Breast epithelium (tissue), 4 donors: Measurements from ENCODE around the gene EARS2. TPM values are rescaled to one million over a fixed set of nuclear protein-coding genes. Genes with fewer than 3 reads are reported as not detected.

Experiments used
- DNase-seq, 2 donors: peaks; one replicate each; pipeline ENCODE4 v3.0.0-alpha.2; 2019; ENCODE audit warnings: low spot score in 2 of 2
- H3K27ac ChIP-seq, 2 donors: fragments of 200-600 bp; sonication (generic) in 1 of 2; one replicate each; pipeline ENCODE4 v1.5.1; 2016 to 2019; ENCODE audit warnings: mild to moderate bottlenecking in 1 of 2
- H3K27me3 ChIP-seq, 2 donors: fragments of 200-600 bp; sonication (generic) in 1 of 2; one replicate each; pipeline versions ENCODE4 v1.5.1 to v1.6.0; 2017 to 2019; ENCODE audit warnings: control low read depth in 1 of 2, mild to moderate bottlenecking in 1 of 2
- H3K36me3 ChIP-seq: fragments of 200-600 bp; one replicate; pipeline ENCODE4 v1.5.1; 2019
- H3K4me1 ChIP-seq, 2 donors: fragments of 200-600 bp; sonication (generic); one replicate each; pipeline ENCODE4 v1.5.1; 2016 to 2019; ENCODE audit warnings: control low read depth in 1 of 2
- H3K4me3 ChIP-seq, 3 donors: fragments of 200-600 bp; sonication (generic); 1 replicate in 2 of 3; 2 replicates in 1 of 3; pipeline ENCODE4 v1.5.1; 2016 to 2019; ENCODE audit warnings: mild to moderate bottlenecking in 3 of 3, moderate library complexity in 2 of 3
- H3K9me3 ChIP-seq, 2 donors: fragments of 200-600 bp; sonication (generic) in 1 of 2; one replicate each; pipeline ENCODE4 v1.5.1; 2016 to 2019; ENCODE audit warnings: control low read depth in 1 of 2
- CTCF ChIP-seq, 3 donors: fragments of 450-650 bp; IDR thresholded peaks; one replicate each; pipeline ENCODE4 v1.5.1; 2016 to 2017; ENCODE audit warnings: antibody characterized with exemption in 3 of 3, mild to moderate bottlenecking in 3 of 3, moderate library complexity in 3 of 3
- POLR2A ChIP-seq: fragments of 450-650 bp; IDR thresholded peaks from one replicate; pipeline ENCODE4 v1.6.1; 2016; ENCODE audit warnings: antibody characterized with exemption, mild to moderate bottlenecking, moderate library complexity
- POLR2AphosphoS5 ChIP-seq, 3 donors: sonication (generic); formaldehyde crosslinking; IDR thresholded peaks; one replicate each; pipeline ENCODE4 v1.6.1; 2017; ENCODE audit warnings: antibody characterized with exemption in 3 of 3
- intact Hi-C: fragments of 100-400 bp; cut with DNase I; formaldehyde crosslinking; loops from one replicate; pipeline ENCODE4 v1.15.1; 2023; ENCODE audit warnings: low total_unique reads
- total RNA-seq, 3 donors: library from RNA; depleted of rRNA; stranded (reverse); fragments of >200 nt; gene quantifications; one replicate each; pipeline ENCODE4 v1.1.0, GENCODE V29; 2016

EARS2 gene
- total RNA-seq, 3 donors from 2014 or later: 22.4 to 25.9 (median 25.0) TPM

- intact Hi-C loops: no loop called here
- no peak for DNase-seq
- no peaks in the 10 kb centered on the region for H3K4me1 ChIP-seq
- no peaks in the 10 kb centered on the region for H3K9me3 ChIP-seq
- TF ChIP-seq CTCF (IDR thresholded peaks at IDR 0.05) (no peak), POLR2A (no peak), POLR2AphosphoS5 (IDR thresholded peaks at IDR 0.05) (no peak)
- no peak overlapping the region for H3K27ac ChIP-seq
- H3K27me3 ChIP-seq: no peaks in the 10 kb centered on the region
- peaks cover 11% of the 10 kb centered on the region for H3K36me3 ChIP-seq
- H3K4me3 ChIP-seq: no peak overlapping the region
Measured at GRCh38 chr16:23480257-23480656, 76.9 kb downstream of the EARS2 start.

GRCh38 chr16:23479138-23479537 lies 78.0 kb downstream of the EARS2 start:
- Histone ChIP-seq H3K9me3 (no peaks in the 10 kb centered on the region), H3K4me1 (no peaks in the 10 kb centered on the region), H3K4me3 (no peak overlapping the region), H3K27ac (no peak overlapping the region), H3K36me3 (peaks cover 11% of the 10 kb centered on the region), H3K27me3 (no peaks in the 10 kb centered on the region)
- intact Hi-C loops: no loop called here
- DNase-seq: no peak
- TF ChIP-seq CTCF (IDR thresholded peaks at IDR 0.05) (no peak), POLR2AphosphoS5 (IDR thresholded peaks at IDR 0.05) (no peak), POLR2A (no peak)

GRCh38 chr16:23478566-23478965 lies 78.6 kb downstream of the EARS2 start:
- intact Hi-C loops: no loop called here
- no peak overlapping the region for H3K27ac ChIP-seq
- no peaks in the 10 kb centered on the region for H3K4me1 ChIP-seq
- TF ChIP-seq POLR2A (no peak), POLR2AphosphoS5 (IDR thresholded peaks at IDR 0.05) (no peak), CTCF (IDR thresholded peaks at IDR 0.05) (no peak)
- peaks cover 11% of the 10 kb centered on the region for H3K36me3 ChIP-seq
- DNase-seq: no peak
- no peaks in the 10 kb centered on the region for H3K27me3 ChIP-seq
- no peaks in the 10 kb centered on the region for H3K9me3 ChIP-seq
- H3K4me3 ChIP-seq: no peak overlapping the region

- Histone ChIP-seq H3K4me1 (no peaks in the 10 kb centered on the region), H3K27ac (no peak overlapping the region), H3K36me3 (peaks cover 11% of the 10 kb centered on the region), H3K4me3 (no peak overlapping the region), H3K9me3 (no peaks in the 10 kb centered on the region), H3K27me3 (no peaks in the 10 kb centered on the region)
- no peak for DNase-seq
- no peak for TF ChIP-seq POLR2AphosphoS5 (IDR thresholded peaks at IDR 0.05)
- TF ChIP-seq POLR2A: no peak
- TF ChIP-seq CTCF (IDR thresholded peaks at IDR 0.05): no peak
- intact Hi-C loops: no loop called here
Measured at GRCh38 chr16:23476289-23476688, 80.9 kb downstream of the EARS2 start.

Other genes with a start within 250 kb of the EARS2 start
- 10 to 100 TPM; 12.8 to 31.6 (median 29.2) TPM for gene COG7, start 104.2 kb downstream of the EARS2 start, total RNA-seq
- 10 to 100 TPM; 42.9 to 72.0 (median 61.9) TPM for gene GGA2, start 46.9 kb downstream of the EARS2 start, total RNA-seq
- 10 to 100 TPM; 59.0 to 90.6 (median 65.2) TPM for gene UBFD1, start 377 bp upstream of the EARS2 start, total RNA-seq
- gene NDUFAB1, start 39.0 kb upstream of the EARS2 start, total RNA-seq: 10 to 100 TPM; 59.4 to 75.1 (median 64.6) TPM
- gene PALB2, start 84.0 kb upstream of the EARS2 start, total RNA-seq: 10 to 100 TPM; 10.4 to 18.6 (median 10.5) TPM
- 10 to 100 TPM; 29.5 to 41.8 (median 41.3) TPM for gene DCTN5, start 84.1 kb upstream of the EARS2 start, total RNA-seq
- gene PLK1, start 121.5 kb upstream of the EARS2 start, total RNA-seq: 1 to 10 TPM in 2 of 3 donors, under 1 TPM in 1; 0.66 to 4.3 (median 1.3) TPM
- gene ERN2, start 155.9 kb upstream of the EARS2 start, total RNA-seq: under 1 TPM in 1 of 3 donors, not detected in 2; 0.33 TPM
- gene CHP2, start 197.7 kb upstream of the EARS2 start, total RNA-seq: under 1 TPM in 2 of 3 donors, not detected in 1; 0.16 to 0.33 TPM